Measurements from ENCODE around the gene UBE2V1.
A peak's percentile ranks its signal among the peaks of the same experiment; 100 is the strongest.

UBE2V1 gene

GRCh38 chr20:50042370-50043313 is 70.3 kb downstream of the UBE2V1 start:
- DNase-seq: no peak

DNA sequence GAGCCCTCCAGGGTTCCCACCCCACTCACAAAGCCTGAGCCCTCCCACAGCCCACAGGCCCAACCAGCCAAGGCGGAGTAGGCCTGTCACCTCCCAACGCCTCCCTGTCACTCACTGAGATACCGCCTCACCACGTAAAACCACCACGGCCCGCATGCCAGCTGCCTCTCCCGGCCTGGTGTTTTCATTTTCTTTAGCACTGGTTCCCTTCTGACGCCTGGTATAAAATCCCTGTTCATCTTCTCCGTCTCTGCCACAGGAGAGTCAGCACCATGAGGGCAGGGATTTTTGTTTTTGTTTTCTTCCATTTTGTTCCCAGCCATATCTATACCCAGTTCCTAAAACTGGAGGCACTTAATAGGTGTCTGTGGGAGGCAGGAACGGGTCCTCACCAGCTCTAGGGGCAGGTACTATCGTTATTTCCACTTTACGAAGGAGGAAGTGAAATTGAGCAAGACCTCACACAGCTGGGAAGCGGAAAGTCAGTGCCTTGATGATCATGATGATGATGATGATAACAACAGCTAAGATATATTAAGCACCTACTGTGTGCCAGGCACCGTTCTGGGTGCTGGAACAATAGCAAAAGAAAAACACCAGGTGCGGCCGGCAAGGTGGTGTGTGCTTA is 71.6 kb downstream of the UBE2V1 start:
- peak in 1 of 2 experiments; percentile 7 for DNase-seq

DNA sequence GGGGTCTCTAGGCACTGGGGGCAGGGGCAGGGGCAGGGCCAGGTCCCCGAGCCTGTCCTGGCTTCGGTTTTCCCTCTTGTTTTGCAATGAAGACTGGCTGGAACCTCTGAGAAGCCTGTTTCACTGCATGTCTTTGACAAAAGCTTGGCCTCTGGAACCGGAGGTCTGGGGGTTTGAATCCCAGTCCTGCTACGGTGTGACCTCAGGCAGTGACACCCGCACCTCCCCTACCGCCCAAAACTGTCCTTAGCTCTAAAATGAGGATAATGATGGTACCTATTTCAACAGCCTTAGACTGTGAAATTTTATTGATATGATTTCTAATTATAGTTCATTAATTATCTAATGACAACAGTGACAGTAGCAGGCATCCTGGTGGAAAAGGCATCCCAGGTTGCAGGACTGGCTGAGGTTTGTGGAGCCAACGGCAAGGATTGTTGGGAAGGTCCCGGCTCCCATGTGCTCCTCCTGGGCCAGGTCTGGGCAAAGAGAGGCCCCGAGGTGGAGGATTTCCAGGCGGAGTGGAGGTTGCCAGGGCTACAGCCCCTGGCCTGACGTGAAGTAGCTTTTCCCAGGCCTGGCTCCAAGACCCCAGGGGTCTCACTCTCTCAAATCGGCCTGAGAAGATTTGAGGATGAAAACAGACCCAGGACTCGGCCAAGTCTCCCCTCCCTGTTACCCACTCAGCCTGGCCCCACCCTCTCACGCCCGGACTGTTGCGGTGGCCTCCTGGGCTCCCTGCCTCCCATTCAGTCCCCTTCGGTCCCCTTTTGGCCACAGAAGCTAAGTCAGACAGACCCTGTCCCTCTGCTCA is 72.3 kb downstream of the UBE2V1 start:
- no peak for DNase-seq

DNA sequence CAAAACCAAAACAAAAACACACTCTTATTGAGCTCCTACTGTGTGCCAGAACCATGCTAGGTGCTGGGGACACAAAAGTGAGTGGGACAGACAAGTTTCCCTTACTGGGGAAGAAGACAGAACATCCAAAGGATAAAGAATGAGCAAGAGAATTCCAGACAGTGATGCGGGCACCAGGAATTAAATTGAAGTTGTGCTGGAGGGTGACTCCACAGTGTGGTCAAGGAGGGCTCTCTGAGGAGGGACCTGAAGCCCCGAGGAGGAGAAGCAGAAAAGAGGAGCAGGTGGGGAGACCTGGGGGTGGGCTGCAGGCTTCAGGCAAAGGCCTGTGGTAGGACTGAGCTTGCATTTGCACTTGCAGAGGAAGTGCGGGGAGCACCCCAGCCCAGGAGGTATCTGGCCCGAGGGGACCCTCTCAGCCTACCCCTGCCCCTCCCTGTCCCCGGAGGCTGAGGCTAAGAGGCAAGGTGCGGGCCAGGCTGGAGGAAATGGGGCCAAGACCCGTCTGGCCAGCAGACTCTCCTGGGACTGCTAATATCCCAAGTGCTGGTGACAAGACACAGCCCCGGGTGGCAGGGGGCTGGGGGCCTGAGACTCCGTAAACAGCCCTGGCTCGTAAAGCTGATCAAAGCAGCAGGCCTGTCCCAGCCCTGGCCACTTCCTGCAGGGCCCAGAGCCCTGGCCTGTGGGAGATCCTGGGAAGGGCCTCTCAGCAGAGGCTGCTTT is 73.1 kb downstream of the UBE2V1 start:
- no peak for DNase-seq

GRCh38 chr20:50038574-50038991 is 74.4 kb downstream of the UBE2V1 start:
- DNase-seq: no peak

DNA sequence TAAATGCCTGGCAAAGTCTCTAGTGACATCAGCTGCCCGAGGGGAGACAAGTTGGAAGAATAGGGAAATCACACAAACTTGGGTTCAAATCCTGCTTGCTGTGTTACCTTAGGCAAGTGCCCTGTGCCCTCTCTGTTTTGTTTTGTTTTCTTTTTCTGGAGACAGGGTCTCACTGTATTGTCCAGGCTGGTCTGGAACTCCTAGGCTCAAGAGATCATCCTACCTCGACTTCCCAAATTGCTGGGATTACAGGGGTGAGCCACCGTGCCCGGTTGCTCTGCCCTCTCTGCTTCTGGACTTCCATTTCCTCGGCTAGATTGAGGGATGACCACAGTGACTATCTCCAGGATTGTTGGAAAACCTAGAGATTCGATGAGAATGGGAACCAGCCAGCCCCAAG is 74.8 kb downstream of the UBE2V1 start:
- DNase-seq: no peak

- no peak for DNase-seq
Observed at GRCh38 chr20:50037575-50037974, 75.4 kb downstream of the UBE2V1 start.

GRCh38 chr20:50037123-50037522 is 75.8 kb downstream of the UBE2V1 start:
- no peak for DNase-seq

DNA sequence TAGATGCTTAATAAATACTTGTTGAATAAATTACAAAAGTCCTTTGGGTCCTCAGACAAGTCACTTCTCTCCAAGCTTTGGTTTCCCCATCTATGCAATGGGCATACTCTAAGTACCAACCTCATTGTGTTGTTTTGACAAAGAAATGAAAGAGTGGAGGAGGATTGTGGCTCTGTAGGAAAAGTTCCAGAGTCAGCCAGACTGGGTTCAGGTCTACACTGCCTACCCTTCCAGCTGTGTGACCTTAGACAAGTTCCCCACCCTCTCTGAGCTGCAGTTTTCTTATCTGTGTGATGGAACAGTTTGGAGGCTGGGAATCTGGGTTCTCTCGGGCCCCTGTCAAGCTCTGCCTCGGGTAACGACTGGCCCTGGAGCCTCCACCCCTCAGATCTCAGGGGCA is 76.2 kb downstream of the UBE2V1 start:
- no peak for DNase-seq

DNA sequence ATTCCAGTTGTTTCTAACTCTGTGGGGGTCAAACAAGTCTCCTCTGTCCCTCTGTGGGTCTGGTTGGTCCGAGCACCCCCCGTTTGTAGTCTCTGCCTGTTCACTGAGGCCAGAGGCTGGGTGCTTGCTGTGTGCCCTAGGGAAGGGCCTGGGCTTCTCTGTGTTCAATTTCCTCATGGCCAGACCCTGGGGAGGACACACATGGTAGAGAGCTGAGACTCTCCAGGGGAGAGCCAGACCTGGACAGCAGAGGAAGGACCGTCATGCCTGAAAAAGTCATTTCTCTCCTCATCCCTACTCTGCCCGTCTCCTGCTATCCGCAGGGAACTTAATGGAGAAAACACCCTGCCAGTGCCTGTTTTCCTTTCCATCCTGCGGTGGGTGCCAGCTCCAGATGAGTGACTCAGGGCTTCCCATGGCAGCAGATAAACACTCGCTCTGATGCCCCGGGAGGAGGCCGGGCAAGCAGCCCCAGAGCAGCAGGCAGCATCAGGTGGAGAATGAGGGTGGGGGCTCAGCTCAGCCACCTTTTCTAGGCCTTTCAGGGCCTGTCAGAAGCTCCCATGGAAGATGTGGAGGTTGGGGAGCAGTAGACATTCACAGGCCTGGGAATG is 78.3 kb downstream of the UBE2V1 start:
- DNase-seq: no peak

GRCh38 chr20:50032955-50033666 is 79.8 kb downstream of the UBE2V1 start:
- no peak for DNase-seq
